ENCODE data around the gene PKNOX1. TPM values are rescaled to one million over a fixed set of nuclear protein-coding genes. Genes with fewer than 3 reads are reported as not detected.
A peak's percentile ranks its signal among the peaks of the same experiment; 100 is the strongest.

The PKNOX1 gene
- total and polyA plus RNA-seq, 2 of the 13 experiments (the other 11 are each of a cell fraction or from before 2014, with no cell fraction given) = 7.9 to 16.2 TPM

DNA sequence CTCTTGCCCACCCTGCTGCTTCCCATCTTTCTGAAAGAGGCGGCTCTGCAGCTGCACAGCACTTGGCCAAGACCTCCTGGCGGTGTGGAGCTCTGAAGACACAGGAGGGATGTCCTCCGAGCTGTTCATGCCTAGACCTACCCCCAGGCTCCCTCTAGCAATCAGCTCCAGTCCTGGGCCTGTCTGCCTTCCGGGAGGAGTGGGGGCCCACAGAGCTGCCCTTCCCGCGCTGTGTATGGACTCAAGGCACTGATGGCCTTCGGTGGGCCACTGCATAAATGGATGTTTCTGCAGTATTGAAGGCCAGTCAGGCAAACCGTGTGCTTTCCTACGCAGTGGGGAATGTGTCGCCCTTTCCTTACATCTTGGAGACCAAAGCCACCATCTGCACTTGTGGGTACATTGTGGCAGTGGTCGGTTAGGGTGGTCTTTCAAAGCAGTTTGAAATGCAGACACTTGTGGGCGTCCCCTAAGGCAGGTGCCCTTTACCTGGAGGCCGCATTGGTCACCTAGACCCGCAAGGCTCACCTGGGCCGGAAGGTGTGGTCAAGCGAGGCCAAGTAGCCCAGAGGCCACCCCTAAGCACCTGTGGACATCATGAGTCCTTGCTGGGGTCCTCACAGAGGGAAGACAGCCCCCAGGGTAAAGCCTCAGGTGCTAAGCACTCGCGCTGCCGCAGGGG is 912 bp upstream of the PKNOX1 start:
- Histone ChIP-seq H3K27me3 (ENCODE audit: control insufficient read depth in 1 of 2, insufficient read depth in 2 of 2, low read length in 2 of 2) (no peaks in the 10 kb centered on the region; a peak in 1 of 5 replicates), H4K20me1 (ENCODE audit: insufficient read depth, low read length) (no peaks in the 10 kb centered on the region), H3K9ac (ENCODE audit: insufficient read depth, low read depth, low read length) (peak overlapping the region; percentile 75), H3K4me1 (ENCODE audit: insufficient read depth, low read length) (peaks cover 64% of the 10 kb centered on the region), H3K36me3 (replicated peaks in 1 of 2; ENCODE audit: control insufficient read depth in 1 of 2, insufficient read depth in 2 of 2, low read length in 2 of 2) (no peaks in the 10 kb centered on the region), H2AFZ (ENCODE audit: low read length) (peak overlapping the region; percentile 48), H3K4me2 (ENCODE audit: low read depth, low read length) (peak overlapping the region; percentile 88), H3K27ac (ENCODE audit: extremely low read length, insufficient read depth, low read length) (peak overlapping the region; percentile 75), H3K9me3 (ENCODE audit: low read length) (no peaks in the 10 kb centered on the region), H3K4me3 (replicated peaks in 1 of 3; ENCODE audit: insufficient read depth in 1 of 3, low read depth in 2 of 3, low read length in 3 of 3) (peak overlapping the region; percentile 48 to 77 (median 68)), H3K79me2 (ENCODE audit: insufficient read depth, low read length) (peaks cover 28% of the 10 kb centered on the region)
- in situ Hi-C loops (cut with HindIII; ENCODE audit: extremely low pct_ligation_motif_present, low pct_unique_long_range_greater_than_20kb) = no loop called here
- DNase-seq (ENCODE audit: low spot score) = no peak
- ATAC-seq = no peak; the same call in 2 of the 3 replicates
- 78% methylated on average over 7 of the region's 19 CpGs for WGBS (ENCODE audit: low lambda C conversion rate)
- BruUV-seq (replicated peaks) = TSS peak; percentile 90
- intact Hi-C loops (cut with micrococcal nuclease; ENCODE audit: unreplicated experiment) = loop anchor here (5.0 kb wide), 1 partner anchor 51 kb away; no protein-coding TSS in a partner anchor
- FAIRE-seq = no peak
- POLR2A ChIA-PET = interaction anchor here (1.0 to 1.3 kb wide), 5 partner anchors 10 to 81 kb away, joined by 3 to 10 read pairs (median 4); partner anchors contain the start of gene NDUFV3
- CTCF ChIA-PET (ENCODE audit: low intra/inter-chr PET ratio, low total read pairs) = no interaction called here
- TF ChIP-seq ZEB1 (IDR thresholded peaks at IDR 0.05; ENCODE audit: insufficient replicate concordance, low read depth) = peak; percentile 79
- TF ChIP-seq EEA1 (CRISPR knock-in tag; IDR thresholded peaks at IDR 0.05; ENCODE audit: borderline replicate concordance) = 0 out of 2 replicates have a peak, but pooled peaks have one; percentile 6
- TF ChIP-seq ZNF598 (CRISPR knock-in tag; IDR thresholded peaks at IDR 0.05; ENCODE audit: borderline replicate concordance) = peak; percentile 31; the same call in 1 of the 2 replicates
- no peak for TF ChIP-seq ZIK1 (CRISPR knock-in tag; IDR thresholded peaks at IDR 0.05; ENCODE audit: borderline replicate concordance, low read depth)
- TF ChIP-seq ZNF274 (CRISPR knock-in tag; IDR thresholded peaks at IDR 0.05) = 0 out of 2 replicates have a peak, but pooled peaks have one; percentile 88
- no peak for TF ChIP-seq ZNF550 (CRISPR knock-in tag; IDR thresholded peaks at IDR 0.05; ENCODE audit: borderline replicate concordance)
- TF ChIP-seq, protein P1, sequence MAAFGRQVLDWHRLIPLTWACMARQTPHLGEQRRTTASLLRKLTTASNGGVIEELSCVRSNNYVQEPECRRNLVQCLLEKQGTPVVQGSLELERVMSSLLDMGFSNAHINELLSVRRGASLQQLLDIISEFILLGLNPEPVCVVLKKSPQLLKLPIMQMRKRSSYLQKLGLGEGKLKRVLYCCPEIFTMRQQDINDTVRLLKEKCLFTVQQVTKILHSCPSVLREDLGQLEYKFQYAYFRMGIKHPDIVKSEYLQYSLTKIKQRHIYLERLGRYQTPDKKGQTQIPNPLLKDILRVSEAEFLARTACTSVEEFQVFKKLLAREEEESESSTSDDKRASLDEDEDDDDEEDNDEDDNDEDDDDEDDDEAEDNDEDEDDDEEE (CRISPR knock-in tag; IDR thresholded peaks at IDR 0.05) = peak; percentile 86
- TF ChIP-seq ZFP1 (CRISPR knock-in tag; IDR thresholded peaks at IDR 0.05) = no peak
- no peak for TF ChIP-seq GZF1 (CRISPR knock-in tag; IDR thresholded peaks at IDR 0.05)
- no peak for TF ChIP-seq ZSCAN25 (CRISPR knock-in tag; IDR thresholded peaks at IDR 0.05)
- TF ChIP-seq HCFC1 (IDR thresholded peaks at IDR 0.05; ENCODE audit: low read depth, low read length) = no peak
- TF ChIP-seq RORA (CRISPR knock-in tag; IDR thresholded peaks at IDR 0.05) = no peak
- no peak for TF ChIP-seq MED8 (CRISPR knock-in tag; IDR thresholded peaks at IDR 0.05; ENCODE audit: insufficient replicate concordance)
- TF ChIP-seq, protein P2, sequence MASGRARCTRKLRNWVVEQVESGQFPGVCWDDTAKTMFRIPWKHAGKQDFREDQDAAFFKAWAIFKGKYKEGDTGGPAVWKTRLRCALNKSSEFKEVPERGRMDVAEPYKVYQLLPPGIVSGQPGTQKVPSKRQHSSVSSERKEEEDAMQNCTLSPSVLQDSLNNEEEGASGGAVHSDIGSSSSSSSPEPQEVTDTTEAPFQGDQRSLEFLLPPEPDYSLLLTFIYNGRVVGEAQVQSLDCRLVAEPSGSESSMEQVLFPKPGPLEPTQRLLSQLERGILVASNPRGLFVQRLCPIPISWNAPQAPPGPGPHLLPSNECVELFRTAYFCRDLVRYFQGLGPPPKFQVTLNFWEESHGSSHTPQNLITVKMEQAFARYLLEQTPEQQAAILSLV (CRISPR knock-in tag; IDR thresholded peaks at IDR 0.05; ENCODE audit: borderline replicate concordance) = no peak
- 0 out of 2 replicates have a peak, but pooled peaks have one; percentile 13 for TF ChIP-seq HIVEP1 (CRISPR knock-in tag; IDR thresholded peaks at IDR 0.05)
- TF ChIP-seq, protein P3, sequence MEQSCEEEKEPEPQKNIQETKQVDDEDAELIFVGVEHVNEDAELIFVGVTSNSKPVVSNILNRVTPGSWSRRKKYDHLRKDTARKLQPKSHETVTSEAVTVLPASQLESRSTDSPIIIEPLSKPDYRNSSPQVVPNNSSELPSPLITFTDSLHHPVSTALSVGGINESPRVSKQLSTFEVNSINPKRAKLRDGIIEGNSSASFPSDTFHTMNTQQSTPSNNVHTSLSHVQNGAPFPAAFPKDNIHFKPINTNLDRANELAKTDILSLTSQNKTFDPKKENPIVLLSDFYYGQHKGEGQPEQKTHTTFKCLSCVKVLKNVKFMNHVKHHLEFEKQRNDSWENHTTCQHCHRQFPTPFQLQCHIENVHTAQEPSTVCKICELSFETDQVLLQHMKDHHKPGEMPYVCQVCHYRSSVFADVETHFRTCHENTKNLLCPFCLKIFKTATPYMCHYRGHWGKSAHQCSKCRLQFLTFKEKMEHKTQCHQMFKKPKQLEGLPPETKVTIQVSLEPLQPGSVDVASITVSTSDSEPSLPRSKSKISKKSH (CRISPR knock-in tag; IDR thresholded peaks at IDR 0.05; ENCODE audit: borderline replicate concordance) = peak; percentile 39; the same call in 1 of the 2 replicates
- TF ChIP-seq ZBTB3 (CRISPR knock-in tag; IDR thresholded peaks at IDR 0.05; ENCODE audit: borderline replicate concordance, low read depth) = no peak
- TF ChIP-seq ZNF776 (CRISPR knock-in tag; IDR thresholded peaks at IDR 0.05) = 0 out of 2 replicates have a peak, but pooled peaks have one; percentile 3
- TF ChIP-seq ZNF235 (CRISPR knock-in tag; IDR thresholded peaks at IDR 0.05; ENCODE audit: borderline replicate concordance) = 0 out of 2 replicates have a peak, but pooled peaks have one; percentile 72
